Ovary (tissue), 9 donors: ENCODE results near the gene PLB1. TPM values are rescaled to one million over a fixed set of nuclear protein-coding genes. Genes with fewer than 3 reads are reported as not detected.

ENCODE experiments used
- DNase-seq, 5 donors: peaks; one replicate each; pipeline ENCODE4 v3.0.0-alpha.2; 2019 to 2020
- H3K27ac ChIP-seq, 2 donors: fragments of 200-600 bp; one replicate each; pipeline versions ENCODE4 v1.5.1 to v1.8.0; 2019 to 2022
- H3K27me3 ChIP-seq: fragments of 200-600 bp; one replicate; pipeline ENCODE4 v1.8.0; 2022
- H3K36me3 ChIP-seq: fragments of 200-600 bp; sonication (generic); one replicate; pipeline ENCODE4 v1.5.1; 2019
- H3K4me1 ChIP-seq: one replicate; pipeline ENCODE4 v1.8.1; 2013; ENCODE audit warnings: mild to moderate bottlenecking, moderate library complexity; ENCODE audit not compliant: insufficient read depth
- H3K4me3 ChIP-seq: fragments of 200-600 bp; sonication (generic); one replicate; pipeline ENCODE4 v1.5.1; 2017
- H3K9me3 ChIP-seq, 2 donors: fragments of 200-600 bp in 1 of 2; sonication (generic) in 1 of 2; one replicate each; pipeline versions ENCODE4 v1.5.1 to v1.8.1; 2013 to 2019; ENCODE audit warnings: mild to moderate bottlenecking in 1 of 2, moderate library complexity in 1 of 2
- EP300 ChIP-seq: sonication (generic); formaldehyde crosslinking; IDR thresholded peaks from one replicate; pipeline ENCODE4 v1.6.1; 2017; ENCODE audit warnings: antibody characterized with exemption
- POLR2A ChIP-seq: fragments of 450-650 bp; IDR thresholded peaks from one replicate; pipeline ENCODE4 v1.6.1; 2017; ENCODE audit warnings: antibody characterized with exemption, mild to moderate bottlenecking, moderate library complexity
- WGBS, 3 donors: extraction: QIAGEN DNeasy Blood & Tissue Kit in 1 of 3; methylation state at CpG; one replicate each; pipeline versions ENCODE4 v1.1.5 to v1.1.7; 2013 to 2017; 5-methylcytosine and 5-hydroxymethylcytosine counted together
- intact Hi-C, 4 donors: fragments of 100-400 bp; cut with DNase I; formaldehyde crosslinking; loops; one replicate each; pipeline versions ENCODE4 v1.11.0 to v1.15.1; 2022 to 2023
- polyA plus RNA-seq, 2 donors: library from polyadenylated mRNA; stranded (reverse); fragments of 200-250 nt in 1 of 2; fragments of 350-450 nt in 1 of 2; fragmentation: Illumina TruSeq in 1 of 2; extraction: RNeasy Lipid Tissue Mini Kit (QIAGEN cat#74804) in 1 of 2; gene quantifications; one replicate each; pipeline ENCODE4 v1.2.3, GENCODE V29; 2013 to 2014
- total RNA-seq, 7 donors: library from RNA; depleted of rRNA in 2 of 7; stranded (reverse); fragments of >200 nt in 2 of 7; fragmentation: NEBNext Ultra II Directional in 3 of 7; extraction: Animal tissue kit (Norgen Biotek cat#: 25700) in 3 of 7; gene quantifications; one replicate each; pipeline versions ENCODE4 v1.1.0 to v1.2.4, GENCODE V29; 2016 to 2023
- TF ChIP-seq, protein P1 (sequence below), 3 donors: fragments of 450-650 bp in 2 of 3; fragments of 200-600 bp in 1 of 3; IDR thresholded peaks; one replicate each; pipeline versions ENCODE4 v1.5.1 to v1.8.0; 2016 to 2022; ENCODE audit warnings: antibody characterized with exemption in 3 of 3, mild to moderate bottlenecking in 1 of 3
- donor health status: DM: no; HTN: no; CAD: no; lungs with moderate emphysema.
- donor health status: DM: no; HTN: no; CAD: no.
- donor health status: Bipolar disorder and iron deficiency.
- donor health status: DM: yes; HTN: yes; CAD: no.
- donor health status: DM: no; HTN: no; CAD: no.
- donor health status: DM: yes; HTN: yes; CAD: no.

The PLB1 gene
- total and polyA plus RNA-seq, 9 donors, result 0.99 to 9.3 (median 2.7) TPM

DNA sequence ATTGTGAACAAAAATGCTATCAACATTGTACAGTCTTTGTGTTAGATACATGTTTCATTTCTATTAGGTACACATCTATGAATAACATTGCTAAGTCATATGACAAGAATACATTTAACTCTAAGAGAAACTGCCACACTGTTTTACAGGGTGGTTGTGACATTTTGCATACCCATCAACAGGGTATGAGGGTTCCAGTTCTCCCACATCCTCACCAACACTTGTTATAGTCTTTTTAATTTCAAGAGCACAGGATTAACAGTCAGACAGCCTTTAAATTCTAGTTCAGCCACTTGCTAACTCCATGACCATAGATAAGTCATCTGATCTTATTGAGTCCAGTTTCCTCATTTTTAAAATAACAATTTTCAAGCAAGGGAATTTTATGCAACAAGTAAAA lies 163.3 kb downstream of the PLB1 start:
- no peak overlapping the region for H3K4me3 ChIP-seq
- no peaks in the 10 kb centered on the region for H3K9me3 ChIP-seq
- no peak for DNase-seq
- no peak overlapping the region for H3K27ac ChIP-seq
- intact Hi-C loops, result no loop called here
- peaks cover 24% of the 10 kb centered on the region for H3K4me1 ChIP-seq
- no peaks in the 10 kb centered on the region for H3K27me3 ChIP-seq
- TF ChIP-seq POLR2A, result no peak
- TF ChIP-seq EP300, result no peak
- TF ChIP-seq, protein P1, sequence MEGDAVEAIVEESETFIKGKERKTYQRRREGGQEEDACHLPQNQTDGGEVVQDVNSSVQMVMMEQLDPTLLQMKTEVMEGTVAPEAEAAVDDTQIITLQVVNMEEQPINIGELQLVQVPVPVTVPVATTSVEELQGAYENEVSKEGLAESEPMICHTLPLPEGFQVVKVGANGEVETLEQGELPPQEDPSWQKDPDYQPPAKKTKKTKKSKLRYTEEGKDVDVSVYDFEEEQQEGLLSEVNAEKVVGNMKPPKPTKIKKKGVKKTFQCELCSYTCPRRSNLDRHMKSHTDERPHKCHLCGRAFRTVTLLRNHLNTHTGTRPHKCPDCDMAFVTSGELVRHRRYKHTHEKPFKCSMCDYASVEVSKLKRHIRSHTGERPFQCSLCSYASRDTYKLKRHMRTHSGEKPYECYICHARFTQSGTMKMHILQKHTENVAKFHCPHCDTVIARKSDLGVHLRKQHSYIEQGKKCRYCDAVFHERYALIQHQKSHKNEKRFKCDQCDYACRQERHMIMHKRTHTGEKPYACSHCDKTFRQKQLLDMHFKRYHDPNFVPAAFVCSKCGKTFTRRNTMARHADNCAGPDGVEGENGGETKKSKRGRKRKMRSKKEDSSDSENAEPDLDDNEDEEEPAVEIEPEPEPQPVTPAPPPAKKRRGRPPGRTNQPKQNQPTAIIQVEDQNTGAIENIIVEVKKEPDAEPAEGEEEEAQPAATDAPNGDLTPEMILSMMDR (IDR thresholded peaks at IDR 0.05), result no peak
- H3K36me3 ChIP-seq, result no peaks in the 10 kb centered on the region

DNA sequence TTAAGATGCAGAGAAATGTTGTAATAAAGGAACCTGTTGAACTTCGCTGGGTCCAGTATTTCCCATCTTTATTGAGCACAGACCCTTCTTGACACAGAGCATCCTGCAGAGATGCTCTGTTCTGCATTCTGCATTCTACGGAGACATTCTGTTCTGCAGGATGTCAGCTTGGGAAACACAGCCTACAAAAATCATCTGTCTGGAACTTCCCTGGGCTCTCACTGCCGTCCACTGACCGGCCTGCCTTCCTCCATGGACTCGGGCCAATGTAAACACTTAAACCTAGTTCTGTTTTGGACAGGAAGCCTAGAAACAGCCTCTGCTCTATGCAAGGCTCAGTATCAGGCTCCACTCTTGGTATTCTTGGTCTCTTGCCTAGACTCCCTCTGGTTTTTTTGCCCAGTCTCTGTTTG lies 165.7 kb downstream of the PLB1 start:
- intact Hi-C loops, result loop anchor here in 2 of 4 donors (5.0 to 10.0 kb wide), 3 partner anchors 34 to 136 kb away; partner anchors contain the start of gene PPP1CB (in 2 of the 2)
- H3K9me3 ChIP-seq, result no peaks in the 10 kb centered on the region
- peak; percentile 61 to 80 (median 80) for DNase-seq

DNA sequence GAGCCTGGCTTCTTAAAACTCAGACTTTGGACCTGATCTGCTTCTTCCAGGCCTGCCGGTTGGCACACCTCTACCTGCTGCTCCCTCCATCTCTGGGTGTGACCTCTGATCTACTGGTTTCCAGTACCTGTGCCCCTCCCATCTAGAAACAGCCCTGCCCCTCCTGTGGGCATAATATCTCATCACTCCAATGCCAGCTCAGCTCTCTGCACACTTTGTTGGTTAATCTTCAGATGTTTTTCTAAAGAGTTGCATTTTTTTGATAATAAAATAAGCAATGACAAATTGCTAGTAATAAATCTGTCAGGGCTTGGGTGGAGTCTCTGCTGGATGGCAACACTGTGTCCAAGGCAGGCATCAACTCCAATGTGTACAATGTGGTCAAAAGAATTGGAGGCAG lies 166.2 kb downstream of the PLB1 start:
- Histone ChIP-seq H3K36me3 (no peaks in the 10 kb centered on the region), H3K4me3 (no peak overlapping the region), H3K27me3 (no peaks in the 10 kb centered on the region), H3K27ac (peak overlapping the region in 1 of 2 donors; percentile 9), H3K9me3 (no peaks in the 10 kb centered on the region), H3K4me1 (peaks cover 33% of the 10 kb centered on the region)
- DNase-seq, result peak in 1 of 5 donors; percentile 26
- intact Hi-C loops, result loop anchor here in 2 of 4 donors (5.0 to 10.0 kb wide), 3 partner anchors 35 to 135 kb away; partner anchors contain the start of gene PPP1CB (in 2 of the 2)
- TF ChIP-seq, protein P1 (IDR thresholded peaks at IDR 0.05), result no peak
- no peak for TF ChIP-seq POLR2A
- no peak for TF ChIP-seq EP300
- WGBS, 3 donors, result 53 to 68% (median 65%) methylated on average over 1 of the region's 1 CpG

More for the DNA sequence above, 165.7 kb downstream of the PLB1 start:
- H3K27me3 ChIP-seq, result no peaks in the 10 kb centered on the region
- peaks cover 33% of the 10 kb centered on the region for H3K4me1 ChIP-seq
- WGBS, 3 donors, result 2 to 9% (median 5%) methylated on average over 5 of the region's 5 CpGs
- no peak for TF ChIP-seq EP300
- TF ChIP-seq, protein P1 (IDR thresholded peaks at IDR 0.05), result no peak
- no peak for TF ChIP-seq POLR2A
- no peak overlapping the region for H3K4me3 ChIP-seq
- no peak overlapping the region for H3K27ac ChIP-seq
- no peaks in the 10 kb centered on the region for H3K36me3 ChIP-seq

DNA sequence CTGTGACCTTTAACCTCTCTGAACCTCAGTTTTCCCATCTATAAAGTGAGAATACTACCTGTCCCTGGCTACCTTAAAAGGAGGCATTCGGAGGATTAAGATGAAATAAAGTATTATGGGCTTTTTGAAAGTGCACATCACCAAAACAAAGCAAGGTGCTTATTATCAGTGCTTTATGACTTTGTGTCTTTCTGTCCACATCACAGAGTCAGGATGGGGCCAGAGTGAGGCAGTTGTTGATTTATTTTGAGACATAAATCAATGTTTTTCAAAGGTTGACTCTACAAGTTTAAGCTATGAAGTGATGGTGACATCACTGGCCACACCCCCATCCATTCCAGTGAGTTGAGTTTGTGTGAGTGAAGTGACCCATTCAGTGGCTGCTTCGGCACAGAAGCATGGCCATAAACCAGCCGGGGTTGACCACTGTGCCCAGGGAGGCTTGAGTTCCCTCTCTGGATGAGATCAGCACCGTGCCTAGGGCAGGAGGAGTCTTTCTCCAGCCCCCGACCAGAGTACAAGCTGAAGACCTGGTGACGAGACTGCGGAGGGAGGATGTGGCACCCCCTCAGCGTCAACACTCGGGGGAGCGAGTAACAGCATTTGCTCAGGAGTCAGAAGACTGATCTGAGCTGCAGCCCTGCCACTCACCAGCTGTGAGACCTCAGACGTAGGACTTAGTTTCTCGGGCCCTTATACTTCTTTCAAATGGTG lies 166.8 kb downstream of the PLB1 start:
- Histone ChIP-seq H3K4me1 (peaks cover 33% of the 10 kb centered on the region), H3K27me3 (no peaks in the 10 kb centered on the region), H3K4me3 (no peak overlapping the region), H3K27ac (peak overlapping the region in 1 of 2 donors; percentile 9), H3K36me3 (no peaks in the 10 kb centered on the region), H3K9me3 (no peaks in the 10 kb centered on the region)
- DNase-seq, result peak in 2 of 5 donors; percentile 36 to 59
- TF ChIP-seq, protein P1 (IDR thresholded peaks at IDR 0.05), result no peak
- TF ChIP-seq EP300, result peak; percentile 12
- intact Hi-C loops, result loop anchor here in 2 of 4 donors (5.0 to 10.0 kb wide), 3 partner anchors 35 to 135 kb away; partner anchors contain the start of gene PPP1CB (in 2 of the 2)
- 70 to 79% (median 78%) methylated on average over 12 of the region's 12 CpGs for WGBS, 3 donors
